ENCODE data around the gene DHRSX. TPM values are rescaled to one million over a fixed set of nuclear protein-coding genes. Genes with fewer than 3 reads are reported as not detected.

Gene DHRSX
- total RNA-seq, 1 donor from 2014 or later: 42.2 TPM

GRCh38 chrX:2546496-2546895, 45.7 kb upstream of the DHRSX start:
- H3K27me3 Mint-ChIP-seq (ENCODE audit: unreplicated experiment): peaks cover 22% of the 10 kb centered on the region
- no peak overlapping the region for H3K27ac Mint-ChIP-seq (ENCODE audit: unreplicated experiment)
- TF ChIP-seq, protein P1, sequence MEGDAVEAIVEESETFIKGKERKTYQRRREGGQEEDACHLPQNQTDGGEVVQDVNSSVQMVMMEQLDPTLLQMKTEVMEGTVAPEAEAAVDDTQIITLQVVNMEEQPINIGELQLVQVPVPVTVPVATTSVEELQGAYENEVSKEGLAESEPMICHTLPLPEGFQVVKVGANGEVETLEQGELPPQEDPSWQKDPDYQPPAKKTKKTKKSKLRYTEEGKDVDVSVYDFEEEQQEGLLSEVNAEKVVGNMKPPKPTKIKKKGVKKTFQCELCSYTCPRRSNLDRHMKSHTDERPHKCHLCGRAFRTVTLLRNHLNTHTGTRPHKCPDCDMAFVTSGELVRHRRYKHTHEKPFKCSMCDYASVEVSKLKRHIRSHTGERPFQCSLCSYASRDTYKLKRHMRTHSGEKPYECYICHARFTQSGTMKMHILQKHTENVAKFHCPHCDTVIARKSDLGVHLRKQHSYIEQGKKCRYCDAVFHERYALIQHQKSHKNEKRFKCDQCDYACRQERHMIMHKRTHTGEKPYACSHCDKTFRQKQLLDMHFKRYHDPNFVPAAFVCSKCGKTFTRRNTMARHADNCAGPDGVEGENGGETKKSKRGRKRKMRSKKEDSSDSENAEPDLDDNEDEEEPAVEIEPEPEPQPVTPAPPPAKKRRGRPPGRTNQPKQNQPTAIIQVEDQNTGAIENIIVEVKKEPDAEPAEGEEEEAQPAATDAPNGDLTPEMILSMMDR (IDR thresholded peaks at IDR 0.05): no peak
- no peaks in the 10 kb centered on the region for H3K36me3 Mint-ChIP-seq (ENCODE audit: unreplicated experiment)
- no peak overlapping the region for H3K4me3 Mint-ChIP-seq (ENCODE audit: unreplicated experiment)
- peaks cover 10% of the 10 kb centered on the region for H3K9me3 Mint-ChIP-seq (ENCODE audit: unreplicated experiment)
- H3K4me1 Mint-ChIP-seq (ENCODE audit: unreplicated experiment): peaks cover 29% of the 10 kb centered on the region
- DNase-seq (ENCODE audit: extremely low spot score, unreplicated experiment): no peak

DNA sequence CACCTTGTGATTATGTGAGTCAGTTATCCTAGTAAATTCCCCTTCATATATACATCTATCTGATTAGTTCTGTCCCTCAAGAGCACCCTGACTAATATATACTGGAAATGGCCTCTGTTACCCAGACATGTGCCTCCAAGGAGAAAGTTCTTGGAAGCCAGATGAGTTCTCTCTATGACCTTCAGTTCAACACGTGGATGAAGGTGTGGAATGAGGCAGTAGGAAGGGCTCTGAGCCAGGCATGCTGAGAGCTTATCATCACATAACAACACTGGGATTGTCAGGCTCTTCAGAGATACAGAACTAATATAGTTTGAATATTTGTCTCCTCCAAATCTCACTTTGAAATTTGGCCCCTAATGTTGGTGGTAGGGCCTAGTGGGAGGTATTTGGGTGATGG, 44.4 kb upstream of the DHRSX start:
- Mint-ChIP-seq H3K27me3 (ENCODE audit: unreplicated experiment) (peaks cover 22% of the 10 kb centered on the region), H3K4me1 (ENCODE audit: unreplicated experiment) (peaks cover 18% of the 10 kb centered on the region), H3K4me3 (ENCODE audit: unreplicated experiment) (no peak overlapping the region), H3K36me3 (ENCODE audit: unreplicated experiment) (no peaks in the 10 kb centered on the region), H3K27ac (ENCODE audit: unreplicated experiment) (no peak overlapping the region), H3K9me3 (ENCODE audit: unreplicated experiment) (peaks cover 10% of the 10 kb centered on the region)
- DNase-seq (ENCODE audit: extremely low spot score, unreplicated experiment): no peak
- TF ChIP-seq, protein P1 (IDR thresholded peaks at IDR 0.05): no peak

- Mint-ChIP-seq H3K36me3 (ENCODE audit: unreplicated experiment) (no peaks in the 10 kb centered on the region), H3K4me1 (ENCODE audit: unreplicated experiment) (peaks cover 4% of the 10 kb centered on the region), H3K9me3 (ENCODE audit: unreplicated experiment) (peaks cover 10% of the 10 kb centered on the region), H3K4me3 (ENCODE audit: unreplicated experiment) (no peak overlapping the region), H3K27ac (ENCODE audit: unreplicated experiment) (no peak overlapping the region), H3K27me3 (ENCODE audit: unreplicated experiment) (peaks cover 37% of the 10 kb centered on the region)
- no peak for DNase-seq (ENCODE audit: extremely low spot score, unreplicated experiment)
- TF ChIP-seq, protein P1 (IDR thresholded peaks at IDR 0.05): no peak
These were observed 42.2 kb upstream of the DHRSX start for GRCh38 chrX:2542826-2543521.

GRCh38 chrX:2541603-2542002, 40.8 kb upstream of the DHRSX start:
- peaks cover 10% of the 10 kb centered on the region for H3K9me3 Mint-ChIP-seq (ENCODE audit: unreplicated experiment)
- peaks cover 48% of the 10 kb centered on the region for H3K27me3 Mint-ChIP-seq (ENCODE audit: unreplicated experiment)
- no peak overlapping the region for H3K27ac Mint-ChIP-seq (ENCODE audit: unreplicated experiment)
- no peaks in the 10 kb centered on the region for H3K36me3 Mint-ChIP-seq (ENCODE audit: unreplicated experiment)
- no peak for DNase-seq (ENCODE audit: extremely low spot score, unreplicated experiment)
- no peak overlapping the region for H3K4me3 Mint-ChIP-seq (ENCODE audit: unreplicated experiment)
- TF ChIP-seq, protein P1 (IDR thresholded peaks at IDR 0.05): no peak
- H3K4me1 Mint-ChIP-seq (ENCODE audit: unreplicated experiment): peaks cover 7% of the 10 kb centered on the region

GRCh38 chrX:2540426-2540947, 39.7 kb upstream of the DHRSX start:
- no peak for DNase-seq (ENCODE audit: extremely low spot score, unreplicated experiment)
- H3K9me3 Mint-ChIP-seq (ENCODE audit: unreplicated experiment): peaks cover 1% of the 10 kb centered on the region
- H3K27me3 Mint-ChIP-seq (ENCODE audit: unreplicated experiment): peaks cover 42% of the 10 kb centered on the region
- H3K27ac Mint-ChIP-seq (ENCODE audit: unreplicated experiment): no peak overlapping the region
- TF ChIP-seq, protein P1 (IDR thresholded peaks at IDR 0.05): no peak
- H3K36me3 Mint-ChIP-seq (ENCODE audit: unreplicated experiment): no peaks in the 10 kb centered on the region
- peaks cover 7% of the 10 kb centered on the region for H3K4me1 Mint-ChIP-seq (ENCODE audit: unreplicated experiment)
- no peak overlapping the region for H3K4me3 Mint-ChIP-seq (ENCODE audit: unreplicated experiment)

Data from osteocyte (in vitro differentiated cells).